Neutrophil (primary cell): Measurements from ENCODE around the gene TBC1D9.

Experiments
- H3K27ac ChIP-seq: fragments of 200-600 bp; sonication (generic); 2 replicates; pipeline ENCODE4 v1.5.1; 2016; ENCODE audit warnings: mild to moderate bottlenecking, moderate library complexity
- H3K27me3 ChIP-seq: fragments of 200-600 bp; sonication (generic); 2 replicates; pipeline ENCODE4 v1.6.0; 2016; ENCODE audit warnings: mild to moderate bottlenecking
- H3K36me3 ChIP-seq: fragments of 200-600 bp; sonication (generic); 2 replicates; pipeline ENCODE4 v1.5.1; 2017
- H3K4me1 ChIP-seq, 2 experiments: fragments of 200-600 bp in 1 of 2; sonication (generic) in 1 of 2; 1 replicate in 1 of 2; 2 replicates in 1 of 2; pipeline versions ENCODE4 v1.5.1 to v1.6.1; 2013 to 2016; ENCODE audit warnings: low read depth in 1 of 2, low read length in 1 of 2, mild to moderate bottlenecking in 1 of 2, moderate library complexity in 1 of 2; ENCODE audit not compliant: control insufficient read depth in 1 of 2, insufficient read depth in 1 of 2
- H3K4me3 ChIP-seq, 2 experiments: fragments of 200-600 bp in 1 of 2; sonication (generic) in 1 of 2; 1 replicate in 1 of 2; 2 replicates in 1 of 2; pipeline ENCODE4 v1.5.1; 2013 to 2016; ENCODE audit warnings: low read depth in 1 of 2, low read length in 1 of 2, mild to moderate bottlenecking in 1 of 2, moderate library complexity in 1 of 2
- H3K9me3 ChIP-seq: fragments of 200-600 bp; sonication (generic); 2 replicates; pipeline ENCODE4 v1.5.1; 2016
- CTCF ChIP-seq: fragments of 200-600 bp; sonication (generic); IDR thresholded peaks from 2 replicates; pipeline ENCODE4 v1.5.1; 2016; ENCODE audit warnings: antibody characterized with exemption

Gene TBC1D9

GRCh38 chr4:140575489-140575888 lies 180.7 kb downstream of the TBC1D9 start:
- no peaks in the 10 kb centered on the region for H3K9me3 ChIP-seq
- H3K27ac ChIP-seq: no peak overlapping the region
- H3K36me3 ChIP-seq: no peaks in the 10 kb centered on the region
- H3K4me1 ChIP-seq: no peaks in the 10 kb centered on the region
- no peak for TF ChIP-seq CTCF
- H3K4me3 ChIP-seq: no peak overlapping the region
- peaks cover 97% of the 10 kb centered on the region for H3K27me3 ChIP-seq

- Histone ChIP-seq H3K9me3 (no peaks in the 10 kb centered on the region), H3K4me1 (peaks cover 6 to 10% of the 10 kb centered on the region in 2 experiments), H3K36me3 (no peaks in the 10 kb centered on the region), H3K27ac (no peak overlapping the region), H3K4me3 (no peak overlapping the region), H3K27me3 (peaks cover 97% of the 10 kb centered on the region)
- no peak for TF ChIP-seq CTCF
These were observed 184.6 kb downstream of the TBC1D9 start for GRCh38 chr4:140571620-140572019.
